Raji (cell line): ENCODE data around the gene LRRC10B.

Experiments used
- POLR2A ChIP-seq: IDR thresholded peaks from 2 replicates; pipeline ENCODE4 v1.6.1; 2011; ENCODE audit warnings: low read depth, low read length, control low read depth; ENCODE audit not compliant: insufficient read depth

Gene LRRC10B

DNA sequence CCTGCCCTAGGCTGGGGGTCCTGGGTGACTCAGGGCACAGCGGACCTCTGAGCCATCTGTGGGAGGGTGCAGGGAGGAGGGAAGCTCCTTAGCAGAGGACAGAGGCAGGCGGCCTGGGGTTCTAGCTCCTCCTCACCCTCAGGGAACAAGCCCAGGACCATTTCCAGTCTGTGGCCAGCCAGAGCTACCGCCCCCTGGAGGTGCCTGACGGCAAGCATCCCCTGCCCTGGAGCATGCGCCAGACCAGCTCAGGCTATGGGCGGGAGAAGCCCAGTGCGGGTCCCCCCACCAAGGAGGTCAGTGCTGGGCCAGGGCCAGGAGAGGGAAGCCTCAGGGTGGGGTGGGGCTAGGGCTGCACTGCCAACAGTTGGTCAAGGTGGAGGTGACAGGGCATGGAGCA, 26.0 kb upstream of the LRRC10B start:
- no peak for TF ChIP-seq POLR2A

DNA sequence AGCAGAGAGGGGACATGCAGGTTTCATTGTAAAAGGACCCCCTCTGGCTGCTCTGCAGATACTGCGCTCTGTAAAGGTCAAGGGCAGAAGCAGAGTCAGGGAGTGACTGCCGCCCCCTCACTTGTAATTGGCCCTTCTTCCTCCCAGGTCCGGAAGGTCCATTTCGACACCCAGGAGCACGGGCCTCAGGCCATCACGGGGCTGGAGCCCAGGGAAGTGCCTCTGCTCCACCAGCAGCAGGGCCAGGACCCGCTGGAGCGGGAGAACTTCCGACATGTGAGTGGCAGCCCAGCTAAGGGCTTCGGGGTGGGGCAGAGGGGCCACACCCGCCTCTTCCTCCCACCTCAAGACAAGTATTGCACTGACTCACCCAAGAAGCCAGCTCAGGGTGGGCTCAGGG, 24.0 kb upstream of the LRRC10B start:
- no peak for TF ChIP-seq POLR2A

DNA sequence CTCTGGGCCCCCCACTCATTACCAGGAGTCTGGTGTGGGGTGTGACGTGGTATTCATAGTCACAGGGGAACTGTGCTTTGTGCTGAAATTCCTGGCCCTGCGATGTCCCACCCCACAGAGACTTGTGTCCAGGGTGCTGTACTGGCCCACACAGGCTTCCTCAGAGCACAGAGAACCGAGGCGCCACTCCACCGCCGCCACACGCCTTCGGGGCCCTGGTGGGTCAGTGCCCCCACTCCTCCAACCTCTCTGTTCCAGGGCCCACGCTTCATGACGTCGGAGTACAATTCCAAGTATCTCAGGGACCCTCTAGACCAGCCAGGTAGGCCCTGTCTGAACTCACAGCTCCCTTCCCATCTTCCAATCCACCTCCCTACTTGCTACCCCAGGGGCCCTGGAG, 23.5 kb upstream of the LRRC10B start:
- TF ChIP-seq POLR2A, result no peak

DNA sequence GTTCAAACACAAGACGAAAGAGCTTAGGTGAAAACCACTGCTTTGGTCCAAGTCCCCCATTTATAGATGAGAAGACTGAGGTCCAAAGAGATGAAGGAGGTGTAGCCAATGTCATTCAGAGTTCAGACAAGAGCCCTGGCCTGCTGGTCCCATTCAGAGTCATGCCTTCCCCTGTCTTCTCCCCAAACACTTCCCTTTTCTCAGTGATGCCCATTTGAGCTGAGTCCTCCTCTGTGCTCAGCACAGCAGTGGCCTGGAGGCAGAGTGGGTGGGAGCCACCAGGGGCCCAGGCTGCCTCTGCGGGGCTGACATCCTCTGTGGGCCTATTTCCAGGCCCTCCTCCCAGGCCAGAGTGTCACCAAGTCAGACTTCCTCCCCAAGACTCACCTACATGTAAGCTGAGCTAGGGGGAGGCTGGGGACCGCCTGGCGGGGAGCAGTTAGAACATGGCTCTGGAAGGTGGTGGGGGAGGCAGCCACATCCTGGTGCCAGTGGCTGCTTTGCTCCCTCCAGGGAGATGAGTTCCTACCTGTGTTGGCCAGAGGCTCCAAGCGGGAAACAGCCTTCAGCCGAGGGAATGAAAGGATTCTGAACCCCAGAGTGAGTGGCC, 22.4 kb upstream of the LRRC10B start:
- TF ChIP-seq POLR2A, result no peak

DNA sequence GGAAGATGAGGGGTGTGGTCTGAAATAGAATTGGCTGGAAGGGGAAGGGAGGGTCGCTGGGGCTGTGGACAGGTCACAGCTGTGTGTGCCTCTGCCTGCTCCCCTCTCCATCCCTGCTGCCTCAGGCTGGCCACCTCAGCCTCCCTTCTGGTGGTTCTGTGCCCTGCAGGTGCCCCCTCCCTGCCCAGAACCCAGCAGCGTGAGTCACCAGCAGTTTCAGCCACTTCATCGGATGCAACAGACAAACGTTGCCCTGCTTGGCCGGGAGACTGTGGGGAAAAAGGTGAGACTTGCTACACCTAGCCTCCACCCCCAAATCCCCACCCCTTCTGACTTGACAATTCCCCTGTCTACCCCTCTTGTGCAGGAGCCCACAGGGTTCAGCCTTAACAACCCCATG, 21.8 kb upstream of the LRRC10B start:
- TF ChIP-seq POLR2A, result no peak

DNA sequence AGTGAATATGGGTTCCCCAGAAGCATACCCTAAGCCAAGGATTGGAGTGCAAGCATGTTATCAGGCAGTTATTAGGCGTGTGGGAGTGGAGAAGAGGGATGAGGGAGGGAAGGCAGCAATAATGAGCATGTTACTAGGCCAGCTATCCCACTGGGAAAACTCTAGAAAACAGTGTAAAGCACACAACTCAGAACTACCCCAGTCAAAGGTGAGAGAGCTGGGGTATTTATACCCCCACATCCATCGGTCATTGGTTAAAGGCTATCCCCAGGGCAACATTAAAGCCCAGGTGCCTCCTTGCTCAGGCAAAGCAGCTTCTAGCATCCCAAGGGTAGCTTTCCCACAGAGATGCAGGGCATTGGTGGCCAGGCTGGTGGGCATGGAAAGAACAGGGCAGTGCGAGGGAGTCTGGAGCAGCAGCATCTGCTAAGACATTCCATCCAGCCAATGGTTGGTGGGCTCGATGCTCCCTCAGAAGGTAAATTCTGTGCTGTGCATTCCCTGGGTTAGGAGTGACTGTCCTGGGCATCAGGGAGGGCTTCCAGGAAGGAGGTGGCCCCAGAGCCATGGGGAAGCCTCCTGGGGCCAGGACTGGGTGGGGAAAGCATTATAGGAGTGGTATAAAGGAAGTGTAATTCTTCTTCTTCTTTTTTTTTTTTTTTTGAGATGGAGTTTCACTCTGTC, 21.1 kb upstream of the LRRC10B start:
- no peak for TF ChIP-seq POLR2A

DNA sequence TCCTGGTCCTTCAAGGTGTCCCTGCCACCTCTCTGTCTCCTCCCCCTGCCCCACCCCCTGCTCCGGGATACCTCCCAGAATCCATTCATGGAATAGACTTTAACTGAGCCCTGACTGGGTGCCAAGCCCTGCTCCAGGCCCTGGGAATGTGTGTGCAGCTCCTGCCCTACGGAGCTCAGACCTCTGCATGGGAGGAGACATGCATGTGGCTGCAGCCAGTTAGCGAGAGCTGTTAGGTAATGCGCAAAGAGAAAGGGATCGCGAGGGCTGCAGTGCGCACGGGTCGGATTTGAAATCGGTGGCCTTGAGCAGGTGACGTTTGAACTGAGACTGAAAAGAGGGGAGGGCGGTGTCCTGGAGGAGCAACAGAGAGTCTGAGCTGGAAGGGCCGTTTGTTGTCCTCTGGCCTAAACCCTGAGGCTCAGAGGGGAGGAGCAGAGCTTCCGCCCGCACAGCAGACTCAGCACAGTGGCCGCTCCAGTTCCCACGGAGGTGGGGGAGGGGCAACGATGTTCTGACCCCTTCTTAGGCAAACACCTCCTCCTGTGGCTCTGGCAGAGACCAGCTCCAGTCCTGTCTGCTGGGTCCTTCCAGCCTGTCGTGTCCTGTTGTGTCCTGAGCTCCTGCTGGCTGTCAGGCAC, 19.8 kb upstream of the LRRC10B start:
- TF ChIP-seq POLR2A, result no peak

DNA sequence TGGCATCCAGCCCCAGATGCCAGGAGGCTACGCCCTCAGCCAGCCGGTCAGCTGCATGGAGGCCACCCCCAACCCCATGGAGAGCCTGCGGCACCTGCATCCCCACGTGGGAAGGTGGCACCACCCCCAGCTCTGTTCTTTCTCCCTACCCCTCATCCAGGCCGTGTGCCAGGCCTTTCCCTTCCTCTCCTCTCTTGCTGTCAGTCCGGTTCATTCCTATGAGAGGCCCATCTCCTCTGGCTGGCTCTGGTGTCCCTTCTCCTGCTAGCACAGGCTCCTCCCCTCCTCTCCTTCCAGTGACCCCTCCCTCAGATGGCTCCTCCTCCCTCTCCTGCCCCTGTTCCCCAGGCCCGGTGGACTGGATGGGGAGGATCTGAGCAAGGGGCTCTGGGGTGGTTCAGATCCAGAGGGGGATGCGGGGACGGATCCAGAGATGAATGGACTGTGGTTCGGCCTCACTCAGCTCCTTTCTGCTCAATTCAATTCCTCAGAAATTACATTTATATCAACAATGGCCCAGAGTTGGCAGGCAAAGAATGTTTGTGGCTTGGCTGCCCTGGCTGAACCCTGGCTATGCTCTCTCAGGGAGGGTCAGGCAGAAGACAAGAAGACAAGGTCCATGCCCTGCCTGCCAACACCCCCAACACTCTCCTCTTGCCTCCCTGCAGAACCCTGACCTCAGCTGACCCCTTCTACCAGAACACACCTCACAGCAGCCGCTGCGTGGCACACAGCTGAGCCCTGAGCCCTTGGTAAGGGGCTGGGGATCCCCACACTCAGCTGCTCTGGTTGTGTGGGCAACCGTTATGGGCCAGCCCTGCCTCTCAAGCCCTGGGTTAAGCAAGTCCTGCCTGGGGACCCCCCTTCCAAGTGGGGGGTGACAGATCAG, 18.5 kb upstream of the LRRC10B start:
- TF ChIP-seq POLR2A, result no peak

DNA sequence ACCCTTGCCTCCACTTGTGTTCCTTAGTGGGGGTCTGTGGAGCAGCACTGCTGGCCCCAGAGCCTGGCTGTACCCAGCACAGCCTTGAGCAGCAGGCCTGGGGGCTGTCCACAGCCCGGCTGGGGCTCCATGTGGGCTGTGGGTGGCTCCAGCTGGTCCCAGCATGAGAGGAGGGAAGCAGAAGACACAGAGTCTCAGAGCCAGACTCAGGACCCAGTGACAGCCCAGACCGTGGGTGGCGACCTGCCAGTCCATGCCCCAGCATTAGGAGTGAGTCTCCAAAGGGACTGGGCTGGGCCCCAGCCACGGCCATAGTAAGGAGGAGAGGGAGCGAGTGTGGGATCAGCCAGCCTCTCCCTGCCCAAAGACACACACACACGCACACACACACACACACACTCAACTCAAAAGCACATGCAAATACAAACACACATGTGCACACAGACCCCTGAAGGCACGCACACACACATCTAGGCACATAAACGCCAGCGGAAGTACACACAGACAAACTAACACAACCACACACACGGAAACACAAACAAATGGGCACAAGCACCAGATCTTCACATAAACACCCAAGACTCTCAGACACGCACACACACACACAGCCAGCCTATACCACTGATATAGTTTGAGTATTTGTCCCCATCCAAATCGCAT, 16.7 kb upstream of the LRRC10B start:
- TF ChIP-seq POLR2A, result no peak

DNA sequence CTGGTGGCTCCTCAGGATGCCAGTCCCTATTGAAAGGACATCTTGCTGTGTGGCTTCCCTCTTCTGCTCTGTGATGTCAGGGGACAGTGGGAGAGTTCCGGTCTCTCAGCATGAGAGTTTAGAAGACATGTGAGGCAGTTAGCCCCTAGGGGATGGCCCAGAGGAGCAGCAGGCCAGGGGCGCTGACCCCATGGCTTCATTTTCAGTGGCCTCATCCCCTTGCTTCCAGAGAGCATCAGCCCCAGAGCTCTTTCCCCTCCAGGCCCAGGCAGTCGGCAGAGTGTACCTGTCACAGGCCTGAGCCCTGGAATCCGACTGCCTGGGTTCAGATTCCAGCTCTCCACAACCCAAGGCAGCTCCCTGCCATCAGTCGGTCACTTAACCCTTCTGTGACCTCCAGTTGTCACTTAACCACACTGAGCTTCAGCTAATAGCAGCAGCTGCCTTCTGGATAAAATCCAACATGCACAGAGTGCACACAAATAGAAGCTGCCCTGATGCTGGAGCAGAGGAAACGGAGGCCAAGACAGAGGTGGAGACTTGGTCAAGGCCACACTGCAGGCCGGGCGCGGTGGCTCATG, 14.1 kb upstream of the LRRC10B start:
- TF ChIP-seq POLR2A, result no peak

DNA sequence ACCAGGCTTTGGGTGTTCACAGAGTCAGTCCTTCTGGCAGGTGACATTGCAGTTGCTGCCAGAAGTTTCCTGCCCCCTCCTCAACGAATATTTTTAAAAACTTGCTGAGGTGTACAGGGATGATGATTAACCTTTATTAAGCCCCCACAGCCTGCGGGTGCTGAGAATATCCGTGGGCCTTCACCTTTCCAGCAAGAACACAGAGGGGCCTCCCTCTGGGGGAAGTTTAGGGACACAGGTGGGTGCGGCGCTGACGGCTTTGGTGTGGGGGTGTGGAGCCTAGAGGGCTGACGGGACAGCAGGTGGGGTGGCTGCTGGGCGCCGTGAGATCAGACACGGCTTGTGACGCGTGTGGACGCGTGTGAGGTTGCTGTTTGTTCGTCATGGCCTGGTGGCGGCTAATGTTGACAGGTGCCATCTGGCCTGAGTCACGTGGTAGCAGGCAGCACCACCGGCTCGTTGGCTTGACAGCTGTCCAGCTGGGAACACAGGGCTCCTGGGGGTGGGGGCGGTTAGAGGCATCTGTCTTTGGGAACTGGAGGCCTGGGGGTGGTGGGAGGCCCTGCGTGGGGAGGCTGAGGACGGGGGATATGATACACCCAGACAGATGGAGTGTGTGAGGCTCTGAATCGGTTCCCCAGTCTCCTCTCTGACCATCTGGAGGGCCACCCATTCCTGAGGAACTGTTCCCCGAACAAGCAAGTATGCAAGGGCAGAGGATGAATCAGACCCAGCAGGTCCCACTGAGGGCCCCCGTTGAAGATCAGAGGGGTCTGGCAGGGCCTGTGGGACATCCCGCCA, 12.5 kb upstream of the LRRC10B start:
- TF ChIP-seq POLR2A, result no peak

DNA sequence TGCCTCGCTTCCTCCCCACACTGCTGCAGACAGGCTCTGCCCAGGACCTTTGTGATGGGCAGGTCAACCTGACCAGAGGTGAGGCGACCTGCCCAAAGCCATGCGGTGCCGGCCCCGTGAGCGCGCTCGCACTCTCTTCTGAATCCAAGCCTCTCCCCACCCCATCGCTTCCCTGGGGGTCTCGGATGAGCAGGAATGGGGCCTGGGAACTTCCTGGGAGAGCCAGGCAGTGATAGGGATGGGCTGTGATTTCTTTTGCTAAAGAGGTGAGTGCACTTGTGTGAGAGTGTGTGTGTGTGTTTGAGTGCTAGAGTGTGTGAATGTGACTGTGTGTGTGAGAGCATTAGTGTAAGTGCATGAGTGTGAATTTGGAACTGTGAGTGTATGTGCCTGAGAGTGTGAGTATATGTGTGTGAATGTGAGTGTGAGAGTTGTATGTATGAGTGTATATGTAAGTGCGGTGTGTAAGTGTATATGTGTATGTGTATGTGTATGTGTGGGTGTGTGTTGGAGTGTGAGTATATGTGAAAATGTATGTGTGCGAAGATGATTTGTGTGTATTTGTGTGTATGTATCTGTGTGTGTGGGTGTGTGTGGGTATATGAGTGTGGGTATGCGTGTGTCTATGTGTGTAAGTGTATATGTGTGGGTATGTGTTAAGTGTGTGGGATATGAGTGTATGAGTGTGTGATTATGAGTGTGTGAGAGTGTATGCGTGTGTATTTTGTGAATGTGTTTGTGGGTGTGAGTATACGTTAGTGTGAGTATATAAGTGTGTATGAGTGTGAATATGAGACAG, 11.7 kb upstream of the LRRC10B start:
- no peak for TF ChIP-seq POLR2A

DNA sequence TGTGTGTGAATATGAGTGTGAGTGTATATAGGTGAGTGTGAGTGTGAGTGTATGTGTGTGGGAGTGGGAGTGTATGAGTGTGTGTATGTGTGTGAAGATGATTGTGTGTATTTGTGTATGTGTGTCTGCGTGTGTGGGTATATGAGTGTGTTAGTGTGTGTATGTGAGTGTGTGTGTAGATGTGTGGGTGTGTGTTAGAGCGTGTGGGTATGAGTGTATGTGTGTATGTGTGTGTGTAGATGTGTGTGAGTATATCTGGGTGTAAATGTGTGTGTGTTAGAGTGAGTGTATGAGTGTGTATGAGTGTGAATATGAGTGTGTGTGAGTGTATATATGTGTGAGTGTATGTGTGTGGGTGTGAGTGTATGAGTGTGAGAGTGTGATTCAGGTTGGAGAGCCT, 11.1 kb upstream of the LRRC10B start:
- TF ChIP-seq POLR2A, result no peak
